CD1c-positive myeloid dendritic cell (primary cell): ENCODE measurements around the gene PAIP2B.
"Not testable (repeated sequence)": the region's sequence is repeated elsewhere in the genome, so short reads cannot be mapped to it uniquely, and the experiment has no call there.

ENCODE experiments used
- DNase-seq: peaks from one replicate; pipeline ENCODE4 v3.0.0-alpha.2; 2016; ENCODE audit errors: extremely low spot score

The PAIP2B gene, protein sequence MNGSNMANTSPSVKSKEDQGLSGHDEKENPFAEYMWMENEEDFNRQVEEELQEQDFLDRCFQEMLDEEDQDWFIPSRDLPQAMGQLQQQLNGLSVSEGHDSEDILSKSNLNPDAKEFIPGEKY

DNA sequence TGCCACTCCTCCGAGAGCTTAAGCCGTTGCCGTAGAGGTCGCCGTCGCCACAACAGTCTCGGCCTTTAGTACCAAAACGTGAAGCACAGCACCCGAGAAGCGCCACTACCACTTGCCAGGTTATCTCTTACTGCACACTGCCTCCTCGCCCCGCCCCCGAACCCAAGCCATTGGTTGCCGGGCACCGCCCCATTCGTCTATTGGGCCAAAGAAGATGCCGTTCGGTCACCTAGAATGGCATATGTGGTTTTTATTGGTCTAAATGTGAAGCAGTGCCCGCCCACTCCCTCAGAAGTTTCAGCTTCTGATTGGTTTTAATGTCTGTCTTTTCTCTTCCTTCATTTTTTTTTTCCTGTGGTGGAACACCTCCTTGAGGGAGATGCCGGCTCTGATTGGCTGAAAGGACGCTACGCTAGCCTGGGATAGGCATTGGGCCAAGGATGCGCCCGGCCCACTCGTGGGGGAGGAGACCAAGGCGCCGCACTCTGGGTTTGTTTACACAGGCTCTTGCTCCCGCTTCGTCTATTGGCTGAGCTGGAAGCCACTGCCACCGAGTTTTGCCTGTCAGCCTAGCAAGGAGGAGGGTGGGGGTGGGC is at the start of gene PAIP2B:
PAIP2B (minus strand) TSS at position 139 of the 596 bp plus-strand sequence. CDS start 24,514 bp downstream, outside the sequence.
- peak; percentile 99 for DNase-seq

DNA sequence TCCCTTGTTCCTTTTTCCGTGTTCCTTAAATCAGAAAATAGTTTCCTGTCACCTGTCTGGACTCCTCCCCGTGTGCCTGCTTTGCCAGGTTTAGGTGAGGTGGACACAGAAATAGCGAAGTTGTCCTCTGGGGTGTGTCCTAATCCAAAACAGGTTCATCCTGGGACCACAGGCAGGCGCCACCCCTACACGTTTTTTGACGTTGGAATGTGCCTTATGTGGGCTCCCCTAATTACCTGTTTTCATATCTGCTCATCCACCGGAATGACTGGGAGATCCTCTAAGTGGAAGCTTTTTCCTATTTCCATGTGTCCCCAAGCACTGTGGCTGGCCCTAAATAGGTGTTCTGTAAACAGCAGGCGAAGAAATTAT is 49.0 kb upstream of the PAIP2B start:
- DNase-seq = no peak

DNA sequence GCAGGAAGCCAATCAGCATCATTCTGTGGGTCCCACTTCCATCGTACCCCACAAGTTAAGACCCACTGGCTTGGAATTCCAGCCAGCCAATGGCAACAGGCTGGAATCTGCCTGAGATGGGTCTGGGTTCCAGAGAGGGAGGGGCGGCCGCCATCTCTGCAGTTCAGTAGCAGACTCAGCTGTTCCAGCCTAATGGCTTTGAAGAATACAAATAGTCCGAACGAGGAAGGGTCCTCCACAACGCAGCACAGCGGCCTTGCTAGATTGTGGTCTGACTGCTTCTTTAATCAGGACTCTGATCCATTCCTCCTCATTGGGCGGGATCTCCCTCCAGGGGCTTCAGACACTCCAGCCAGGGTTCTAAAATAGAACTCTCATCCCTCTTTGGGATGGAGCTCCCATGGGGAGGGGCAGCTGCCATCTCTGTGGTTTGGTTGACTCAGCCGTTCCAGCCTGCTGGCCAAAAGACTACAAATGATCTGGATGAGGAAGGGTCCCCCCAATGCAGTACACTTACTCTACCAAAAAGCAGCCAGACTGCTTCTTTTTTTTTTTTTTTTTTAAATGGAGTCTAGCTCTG is 42.7 kb upstream of the PAIP2B start:
- no peak for DNase-seq

DNA sequence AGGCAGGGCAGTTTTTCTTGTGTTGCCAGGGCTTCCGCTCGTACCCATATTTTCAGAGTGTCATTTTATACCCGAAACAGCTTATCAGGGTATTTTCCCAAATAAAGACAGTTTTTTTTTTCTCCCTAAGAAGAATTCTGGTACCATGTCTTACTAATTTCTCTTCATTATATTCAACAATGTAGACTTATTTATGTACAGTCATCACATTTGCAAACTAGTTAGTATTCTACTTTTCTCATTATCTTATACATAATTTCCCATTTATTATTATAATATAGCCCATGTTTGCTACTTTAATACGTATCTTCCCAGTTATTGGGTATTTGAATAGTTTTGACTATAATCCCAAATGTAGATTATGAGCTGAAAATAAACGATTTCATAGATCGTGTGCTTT is 36.5 kb upstream of the PAIP2B start:
- DNase-seq = no peak

DNA sequence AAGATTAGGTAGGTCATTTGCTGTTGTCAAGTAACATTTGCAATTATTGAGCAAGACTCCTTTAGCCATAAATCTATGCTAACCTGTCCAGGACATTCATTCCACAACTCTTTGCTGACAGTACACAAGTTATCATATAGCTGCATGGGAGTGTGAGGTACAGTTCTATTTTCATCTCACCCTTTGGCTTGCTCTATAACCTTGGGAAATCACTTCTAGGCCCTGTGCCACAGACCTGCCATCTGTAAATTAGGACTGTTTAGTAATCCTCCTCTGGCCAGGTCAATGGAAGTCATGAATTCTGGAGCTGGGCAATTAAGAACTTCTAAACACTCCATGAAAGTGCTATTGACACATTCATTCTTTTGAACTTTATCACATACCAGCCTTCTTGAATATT is 34.6 kb upstream of the PAIP2B start:
- DNase-seq = no peak

DNA sequence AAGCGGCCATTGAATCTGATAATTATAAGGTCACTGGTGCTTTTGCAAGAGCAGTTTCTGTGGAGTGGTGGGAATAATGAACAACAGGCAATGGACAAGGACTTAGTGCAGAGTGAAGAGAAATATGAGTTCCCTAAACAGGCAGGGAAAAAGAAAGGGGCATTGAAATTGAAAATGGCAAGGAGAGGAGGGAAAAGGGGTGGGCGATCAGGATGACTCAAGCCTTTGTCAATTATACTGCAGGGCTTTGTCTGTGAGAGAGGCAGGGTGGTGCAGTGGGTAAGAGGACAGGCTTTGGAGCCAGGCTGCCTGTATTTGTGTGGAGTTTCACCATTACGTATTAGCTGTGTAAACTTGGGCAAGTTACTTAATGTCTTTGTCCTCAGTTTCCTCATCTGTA is 29.5 kb upstream of the PAIP2B start:
- DNase-seq = no peak

DNA sequence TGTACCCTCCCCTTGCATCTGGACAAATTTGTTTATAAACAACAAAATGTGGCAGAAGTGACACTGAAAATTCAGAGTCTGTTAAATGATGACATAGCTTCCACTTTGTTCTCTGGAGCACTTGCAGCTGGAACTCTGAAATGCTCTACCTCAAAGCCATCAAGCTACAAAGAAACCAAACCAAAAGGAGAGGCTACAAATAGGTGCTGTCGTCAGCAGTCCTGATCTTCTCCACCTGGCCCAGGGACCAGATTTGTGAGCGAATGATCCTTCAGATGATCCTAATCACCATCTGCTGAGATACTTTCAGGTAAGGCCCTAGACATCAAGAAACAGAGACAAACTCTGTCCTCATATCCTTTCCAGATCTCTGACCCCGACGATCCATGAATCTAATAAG is 27.9 kb upstream of the PAIP2B start:
- no peak for DNase-seq

DNA sequence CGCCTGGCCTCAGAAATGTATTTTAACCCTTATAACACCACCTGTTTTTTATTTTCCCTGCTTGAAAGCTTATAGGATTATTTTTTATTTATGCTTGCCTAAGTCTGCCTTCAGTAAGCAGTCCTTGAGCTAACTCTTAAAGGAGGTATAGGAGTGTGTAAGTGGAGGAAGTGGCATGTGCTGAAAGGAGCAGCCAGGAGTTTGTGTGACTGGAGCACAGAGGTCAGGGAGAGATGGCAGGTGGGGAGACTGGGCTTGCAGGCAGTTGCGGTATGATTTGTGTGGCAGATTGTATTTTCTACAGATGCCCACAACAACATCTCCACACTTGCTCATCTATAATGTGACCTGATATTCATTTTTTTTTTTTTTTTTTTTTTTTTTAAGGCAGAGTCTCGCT is 27.2 kb upstream of the PAIP2B start:
- DNase-seq = no peak

DNA sequence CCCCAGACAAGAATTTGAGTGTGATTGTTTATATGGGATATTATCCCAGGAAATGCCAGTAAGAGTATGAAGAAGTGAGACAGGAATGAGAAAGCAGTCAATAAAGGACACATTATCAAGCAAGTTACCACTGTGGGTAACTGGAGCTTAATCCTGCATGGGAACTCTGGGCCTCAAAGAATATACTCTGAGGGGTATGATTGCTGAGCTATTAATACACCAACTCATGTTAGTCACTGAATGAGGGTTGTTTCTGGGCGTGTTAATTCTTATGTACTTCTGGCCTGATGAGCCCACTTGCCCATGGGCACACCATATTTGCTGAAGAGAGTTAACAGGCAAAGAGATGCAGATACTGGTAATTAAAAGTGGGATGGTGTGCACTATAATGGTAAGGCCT is 26.6 kb upstream of the PAIP2B start:
- no peak for DNase-seq

DNA sequence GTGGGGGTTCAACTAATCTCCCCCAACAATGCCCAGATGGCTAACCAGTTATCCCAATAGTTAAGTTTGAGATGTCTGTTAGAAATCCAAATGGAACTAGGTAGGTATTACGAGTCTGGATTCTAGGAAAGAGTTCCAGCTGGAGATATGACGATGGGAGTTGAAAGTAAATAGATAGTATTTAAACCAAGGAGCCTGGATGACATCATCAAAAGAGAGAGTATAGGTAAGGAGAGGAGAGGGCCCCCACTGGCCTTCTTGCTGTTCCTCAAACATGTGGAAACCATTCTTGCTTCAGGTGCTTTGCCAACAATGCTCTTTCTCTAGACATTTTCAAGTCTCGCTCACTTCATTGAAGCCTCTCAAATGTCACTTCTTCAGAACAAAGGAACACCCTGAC is 26.0 kb upstream of the PAIP2B start:
- no peak for DNase-seq

DNA sequence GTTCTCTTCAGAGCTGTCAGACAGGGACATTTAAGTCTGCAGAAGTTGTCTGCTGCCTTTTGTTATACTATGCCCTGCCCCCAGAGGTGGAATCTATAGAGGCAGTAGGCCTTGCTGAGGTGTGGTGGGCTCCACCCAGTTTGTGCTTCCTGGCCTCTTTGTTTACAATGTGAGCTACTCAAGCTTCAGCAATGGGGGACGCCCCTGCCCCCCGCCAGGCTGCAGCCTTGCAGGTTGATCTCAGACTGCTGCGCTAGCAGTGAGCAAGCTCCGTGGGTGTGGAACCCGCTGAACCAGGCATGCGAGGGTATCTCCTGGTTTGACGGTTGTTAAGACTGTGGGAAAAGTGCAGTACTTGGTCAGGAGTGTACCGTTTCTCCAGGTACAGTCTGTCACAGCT is 24.0 kb upstream of the PAIP2B start:
- DNase-seq = no peak

DNA sequence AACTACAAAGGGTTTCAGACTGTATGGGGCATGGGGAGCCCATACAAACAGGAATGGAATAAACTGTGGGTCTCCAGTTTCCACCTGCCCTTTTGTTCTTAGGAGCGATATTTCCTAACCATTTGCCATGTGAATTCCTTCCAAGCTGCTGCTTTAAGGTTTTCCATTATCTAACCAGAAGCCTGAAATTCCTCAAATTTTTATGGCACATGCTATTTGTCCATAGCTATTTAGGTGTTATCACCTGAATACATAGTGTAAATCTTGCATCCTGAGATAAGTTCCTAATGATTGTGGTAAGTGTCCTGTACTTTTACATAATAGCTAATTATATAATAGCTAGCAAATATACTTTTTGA is 17.4 kb upstream of the PAIP2B start:
- DNase-seq = no peak

DNA sequence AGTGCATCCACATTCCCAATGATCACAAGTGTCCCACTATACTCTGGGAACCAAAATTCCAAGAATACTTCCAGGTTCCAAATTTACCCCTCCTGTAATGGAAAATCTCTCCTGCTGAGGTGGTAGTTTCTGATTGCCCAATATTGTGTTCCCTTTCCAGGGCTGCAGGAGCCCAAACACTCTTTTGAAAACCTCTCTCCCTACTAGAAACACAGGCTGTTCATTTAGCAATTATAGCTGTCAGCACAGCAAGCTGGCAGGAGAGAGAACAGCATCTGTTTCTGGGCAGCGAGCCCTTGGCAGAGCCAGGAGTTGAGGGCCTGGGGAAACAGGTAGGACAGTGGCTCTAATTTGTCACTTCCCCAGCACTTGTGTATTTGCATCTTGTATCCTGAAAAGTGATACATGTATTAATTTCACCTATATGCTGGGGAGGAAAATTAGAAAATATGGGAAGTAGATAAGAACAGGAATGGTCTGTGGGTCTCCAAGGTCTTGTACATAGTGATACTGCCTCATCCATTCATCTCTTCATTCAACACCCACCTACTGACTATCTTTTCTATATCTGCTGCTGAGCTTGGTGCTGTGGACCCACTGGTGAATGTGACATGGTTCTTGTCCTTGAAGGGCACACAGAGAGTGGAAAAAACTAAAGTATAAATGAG is 16.9 kb upstream of the PAIP2B start:
- DNase-seq = no peak

DNA sequence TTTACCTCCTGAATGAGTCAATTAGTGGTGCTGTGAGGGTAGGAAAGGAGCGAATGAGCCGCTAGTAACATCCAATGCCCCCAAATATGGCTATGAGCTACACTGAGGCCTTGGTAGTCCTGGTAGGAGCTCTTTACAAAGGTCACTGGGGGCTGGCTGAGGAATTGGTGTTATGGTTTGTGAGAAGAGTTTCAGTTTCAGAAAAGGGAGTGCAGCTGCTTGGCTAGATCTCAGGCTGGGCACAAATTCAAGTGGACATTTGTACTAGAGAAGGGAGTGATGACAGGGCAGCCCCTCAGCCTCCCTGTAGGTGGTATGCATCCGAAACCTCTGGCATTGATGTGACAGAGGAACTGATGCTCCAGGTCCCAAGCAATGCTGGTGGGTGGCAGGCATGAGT is 13.9 kb upstream of the PAIP2B start:
- DNase-seq = no peak

DNA sequence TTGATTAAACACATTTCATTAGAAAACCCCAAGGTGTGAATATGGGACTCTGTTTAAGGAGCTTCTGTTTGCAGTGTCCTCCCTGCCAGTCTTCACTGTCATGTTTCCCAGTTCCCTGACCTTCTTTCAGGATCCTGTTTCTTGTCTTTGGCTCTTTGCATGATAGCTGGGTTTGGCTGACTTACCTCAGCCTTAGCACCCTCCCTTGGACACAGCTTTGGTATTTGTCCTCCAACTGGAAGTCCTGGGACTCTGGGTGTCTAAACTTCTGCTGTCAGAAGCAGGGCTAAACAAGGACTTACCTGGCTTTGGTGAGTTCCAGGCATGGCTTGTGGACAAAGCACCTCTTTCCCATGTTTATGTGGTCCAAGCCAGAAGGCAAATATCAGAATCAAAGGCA is 11.2 kb upstream of the PAIP2B start:
- no peak for DNase-seq

DNA sequence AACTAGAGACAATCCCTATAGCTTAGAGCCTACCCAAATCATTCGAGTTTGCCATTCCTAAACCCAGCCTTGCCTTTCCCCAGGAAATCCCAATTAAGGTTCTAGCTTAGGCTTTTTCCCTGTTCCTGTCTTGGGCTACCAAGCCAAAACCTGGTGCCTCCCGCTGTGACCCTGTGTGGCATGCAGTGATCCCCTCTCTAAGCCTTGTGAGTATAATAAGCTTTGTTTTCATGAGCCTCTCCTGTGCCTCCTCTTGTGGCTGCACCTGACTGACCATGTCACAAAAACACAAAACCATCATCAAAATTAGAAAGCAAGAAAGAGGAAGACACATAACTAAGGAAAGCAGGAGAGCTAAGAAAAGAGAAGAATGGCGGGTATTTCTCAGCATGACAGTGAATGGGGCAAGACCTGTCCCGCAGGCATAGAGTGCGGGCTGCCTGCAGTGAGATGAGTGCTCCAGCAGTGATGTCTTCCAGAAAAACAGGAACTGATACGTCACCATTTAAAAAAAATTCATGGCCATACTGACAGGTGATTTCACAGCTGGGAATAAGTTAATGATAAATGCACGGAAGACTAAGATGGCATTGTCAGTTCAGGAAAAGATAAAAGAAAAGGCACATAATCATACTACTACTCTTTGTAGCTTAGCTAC is 9.2 kb upstream of the PAIP2B start:
- peak; percentile 2 for DNase-seq

DNA sequence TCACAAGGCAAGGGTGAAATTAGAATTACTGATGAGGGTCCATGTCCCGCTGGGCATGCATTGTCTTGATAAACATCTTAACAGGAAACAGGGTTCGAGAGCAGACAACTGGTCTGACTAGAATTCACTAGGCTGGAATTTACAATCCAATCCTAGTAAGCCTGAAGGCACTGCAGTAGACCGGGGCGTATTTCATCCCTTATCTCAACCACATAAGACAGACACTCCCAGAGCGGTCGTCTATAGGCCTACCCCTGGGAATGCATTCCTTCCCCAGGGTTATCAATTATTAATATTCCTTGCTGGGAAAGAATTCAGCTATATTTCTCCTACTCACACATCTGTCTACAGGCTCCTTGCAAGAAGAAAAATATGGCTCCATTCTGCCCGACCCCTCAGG is 6.2 kb upstream of the PAIP2B start:
- not testable (repeated sequence) for DNase-seq

DNA sequence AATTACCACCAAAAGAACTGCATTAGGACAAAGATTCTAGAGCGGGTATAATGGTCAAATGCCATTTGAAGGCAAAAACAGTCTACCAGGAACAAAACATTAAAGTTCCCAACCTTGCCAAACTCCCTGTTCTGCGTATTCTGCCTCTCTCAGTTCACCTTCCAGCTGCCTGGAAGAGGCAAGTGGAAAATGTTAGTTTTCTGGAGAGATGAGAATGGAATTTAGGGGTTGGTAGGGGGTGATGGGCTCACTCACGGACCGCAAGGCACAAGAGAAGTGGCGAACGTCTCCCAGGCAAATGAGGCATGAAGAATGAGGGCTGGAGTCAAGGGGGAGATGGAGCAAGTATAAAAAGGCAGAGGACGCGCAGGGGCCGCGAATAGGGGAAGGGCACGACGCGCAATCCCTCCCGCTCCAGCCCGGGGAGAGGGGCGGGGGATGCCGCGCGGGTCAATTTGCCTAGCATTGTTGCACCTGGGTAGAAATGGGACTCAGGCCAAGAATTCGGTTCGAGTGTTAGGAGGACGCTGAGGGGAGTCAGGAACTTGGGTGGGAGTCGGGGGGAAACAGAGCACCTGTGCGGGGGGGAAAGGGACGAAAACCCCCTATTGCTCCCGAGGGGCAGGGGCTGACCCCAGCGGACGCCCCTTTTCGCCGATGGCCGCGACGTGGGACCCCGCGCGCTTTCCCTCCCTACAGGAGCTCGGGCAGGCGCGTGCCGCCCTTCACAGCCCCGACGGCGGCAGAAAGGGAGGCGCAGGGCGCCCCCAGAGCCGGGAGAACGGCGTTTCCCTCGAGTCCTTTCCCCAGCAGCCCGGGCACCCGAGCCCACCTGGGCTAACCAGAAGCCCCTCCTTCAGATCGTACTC is 573 bp downstream of the PAIP2B start:
- peak; percentile 6 for DNase-seq

DNA sequence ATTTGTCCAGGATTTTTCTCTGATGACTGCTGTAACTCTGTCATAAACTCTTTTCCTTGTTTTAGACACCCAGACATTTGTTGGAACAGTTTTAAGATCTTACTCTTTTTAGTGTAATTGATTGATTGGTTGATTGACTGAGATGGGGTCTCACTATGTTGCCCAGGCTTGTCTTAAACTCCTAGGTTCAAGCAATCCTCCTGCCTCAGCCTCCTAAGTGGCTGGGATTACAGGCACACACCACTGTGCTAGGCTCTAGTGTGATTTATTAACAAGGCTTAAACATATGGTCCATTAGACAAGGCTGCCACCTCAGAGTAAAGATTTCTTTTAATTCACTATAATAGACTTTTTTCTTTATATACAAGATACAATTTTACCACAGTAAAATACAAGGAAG is 2.0 kb downstream of the PAIP2B start:
- DNase-seq = no peak

DNA sequence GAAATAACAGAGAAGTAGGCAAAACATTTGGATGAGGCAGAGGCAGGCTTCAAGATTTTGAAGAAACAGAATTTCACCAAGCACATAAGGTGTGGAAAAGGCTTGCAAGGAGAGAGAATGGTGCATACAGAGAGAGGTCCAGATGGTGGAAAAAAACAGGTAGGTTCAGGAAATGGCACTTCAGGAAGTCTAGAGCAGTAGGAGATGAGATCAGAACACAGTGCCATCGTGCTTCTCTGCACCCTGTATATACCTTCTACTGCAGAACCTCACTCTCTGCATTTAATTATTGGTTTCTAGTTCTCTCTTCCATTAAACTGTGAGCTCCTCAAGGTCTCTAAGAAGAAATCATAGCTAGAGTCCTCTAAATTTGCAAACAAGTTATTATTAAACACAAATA is 2.4 kb downstream of the PAIP2B start:
- no peak for DNase-seq

DNA sequence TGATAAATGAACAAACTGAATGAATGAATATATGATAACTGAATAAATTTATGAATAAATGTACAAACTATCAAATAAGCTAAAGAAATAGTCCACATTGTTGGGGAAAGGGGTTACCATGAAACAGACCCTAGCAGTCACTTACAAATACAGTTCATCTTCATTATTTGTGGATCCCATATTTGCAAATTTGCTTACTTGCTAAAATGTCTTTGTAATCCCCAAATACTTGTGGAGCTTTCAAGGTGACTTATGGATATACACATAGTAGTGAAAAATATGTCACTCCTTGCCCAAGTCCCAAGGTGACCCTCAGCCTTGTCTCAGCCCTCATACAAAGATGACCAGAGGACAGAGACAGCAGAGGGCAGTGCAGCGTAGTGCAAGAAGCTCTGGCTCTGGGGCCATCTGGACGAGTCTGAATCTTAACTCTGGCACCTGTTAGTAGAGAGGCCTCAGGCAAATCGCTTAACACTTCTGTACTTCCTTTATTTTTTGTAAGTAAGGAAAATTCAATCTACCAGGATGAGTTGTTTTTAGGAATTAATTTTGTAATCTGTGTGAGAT is 3.1 kb downstream of the PAIP2B start:
- DNase-seq = no peak

DNA sequence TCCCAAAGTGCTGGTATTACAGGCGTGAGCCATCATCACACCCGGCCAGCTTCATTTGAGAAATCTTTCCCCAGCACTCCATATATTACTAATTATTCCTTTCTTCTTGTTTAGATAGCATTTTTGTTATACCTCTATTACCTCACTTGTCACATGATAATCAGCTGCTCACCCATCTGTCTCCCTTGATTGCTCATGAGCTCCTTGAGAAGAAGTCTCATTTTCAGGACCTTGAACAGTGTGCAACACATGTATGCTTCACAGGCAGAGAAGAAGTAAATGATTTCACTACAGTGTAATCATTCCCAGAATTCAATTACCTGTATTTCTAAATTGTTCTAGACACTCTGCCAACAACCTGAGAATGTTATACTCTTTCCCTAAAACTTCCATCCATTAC is 6.2 kb downstream of the PAIP2B start:
- no peak for DNase-seq
